K562 (cell line): ENCODE results near the gene ITPR1. TPM values are rescaled to one million over a fixed set of nuclear protein-coding genes. Genes with fewer than 3 reads are reported as not detected.

ENCODE experiments used
- CHD1 ChIP-seq: fragments of 200-600 bp; sonication (generic); IDR thresholded peaks from one replicate; pipeline ENCODE4 v1.6.1; 2012; ENCODE audit warnings: mild to moderate bottlenecking, moderate library complexity, low read length, inconsistent platforms
- EGR1 ChIP-seq: fragments of 450-650 bp; conservative IDR thresholded peaks from 2 replicates; pipeline ENCODE4 v1.6.1; 2017; ENCODE audit warnings: mild to moderate bottlenecking
- FOS ChIP-seq: IDR thresholded peaks from 3 replicates; pipeline ENCODE4 v1.6.1; 2011; ENCODE audit not compliant: insufficient read length; ENCODE audit errors: extremely low read depth
- HNRNPK ChIP-seq: fragments of 200-400 bp; formaldehyde crosslinking; IDR thresholded peaks from one replicate; pipeline ENCODE4 v1.6.1; 2018; ENCODE audit warnings: mild to moderate bottlenecking, low read depth, low read length; ENCODE audit not compliant: poor library complexity, severe bottlenecking
- LARP7 ChIP-seq: fragments of 450-650 bp; IDR thresholded peaks from 2 replicates; pipeline ENCODE4 v1.6.1; 2016
- NONO ChIP-seq, 2 experiments: fragments of 200-400 bp in 1 of 2; fragments of 450-650 bp in 1 of 2; formaldehyde crosslinking in 1 of 2; IDR thresholded peaks; 2 replicates each; pipeline ENCODE4 v1.6.1; 2017; ENCODE audit warnings: low read depth in 2 of 2, mild to moderate bottlenecking in 2 of 2, moderate library complexity in 2 of 2, low read length in 1 of 2
- PCBP2 ChIP-seq: fragments of 200-400 bp; formaldehyde crosslinking; IDR thresholded peaks from 2 replicates; pipeline ENCODE4 v1.6.1; 2018; ENCODE audit warnings: low read length, low read depth, mild to moderate bottlenecking, moderate library complexity; ENCODE audit not compliant: poor library complexity, severe bottlenecking
- PHF8 ChIP-seq: fragments of 200-600 bp; sonication (generic); IDR thresholded peaks from 2 replicates; pipeline ENCODE4 v1.6.1; 2012; ENCODE audit warnings: mixed run types, mild to moderate bottlenecking, inconsistent platforms, low read length, moderate library complexity, borderline replicate concordance
- RFX1 ChIP-seq: fragments of 450-650 bp; IDR thresholded peaks from 2 replicates; pipeline ENCODE4 v1.6.1; 2016; ENCODE audit warnings: mild to moderate bottlenecking, moderate library complexity
- SAFB ChIP-seq: fragments of 200-400 bp; formaldehyde crosslinking; IDR thresholded peaks from 2 replicates; pipeline ENCODE4 v1.6.1; 2017; ENCODE audit warnings: low read depth, low read length, borderline replicate concordance
- SMAD3 ChIP-seq: fragments of 450-650 bp; formaldehyde crosslinking; conservative IDR thresholded peaks from 2 replicates; pipeline ENCODE4 v1.4.0; 2020; ENCODE audit warnings: mild to moderate bottlenecking
- TBP ChIP-seq: optimal IDR thresholded peaks from 2 replicates; pipeline ENCODE3; 2011; ENCODE audit warnings: low read depth, low read length, improper control_type of control experiment
- TEAD4 ChIP-seq, 2 experiments: sonication (generic) in 1 of 2; formaldehyde crosslinking in 1 of 2; IDR thresholded peaks; 2 replicates each; pipeline versions ENCODE4 v1.6.1 to v1.8.0; 2012 to 2022; ENCODE audit warnings: borderline replicate concordance in 1 of 2, inconsistent platforms in 1 of 2, low read length in 1 of 2, mild to moderate bottlenecking in 1 of 2, missing genetic modification reagents in 1 of 2
- THRAP3 ChIP-seq: fragments of 450-650 bp; IDR thresholded peaks from 2 replicates; pipeline ENCODE4 v1.6.1; 2016; ENCODE audit warnings: mild to moderate bottlenecking, inconsistent platforms, borderline replicate concordance
- ZNF764 ChIP-seq: fragments of 250-450 bp; sonication (Bioruptor Pico); IDR thresholded peaks from 2 replicates; pipeline ENCODE4 v1.4.0; 2020; ENCODE audit warnings: low read depth, mild to moderate bottlenecking, moderate library complexity
- ZSCAN29 ChIP-seq: fragments of 450-650 bp; IDR thresholded peaks from 2 replicates; pipeline ENCODE4 v1.6.1; 2017
- polyA plus RNA-seq, 8 experiments: library from polyadenylated mRNA; depleted of rRNA in 4 of 8; stranded (reverse) in 5 of 8; unstranded in 3 of 8; fragments of >200 nt; fragmentation: Nextera tagmentation in 2 of 8; fragmentation: Illumina TruSeq in 1 of 8; extraction: Ambion mirVana in 2 of 8; extraction: Trizol in 1 of 8; gene quantifications; 2 replicates each; pipeline versions ENCODE4 v1.2.1 to v1.2.3, GENCODE V29; 2011 to 2014; ENCODE audit warnings: inconsistent platforms in 1 of 8, missing spikeins in 1 of 8
- total RNA-seq, 7 experiments: library from RNA; depleted of rRNA in 6 of 7; stranded (reverse); fragments of >200 nt in 6 of 7; fragmentation: Illumina TruSeq in 2 of 7; extraction: Trizol in 2 of 7; gene quantifications; 2 replicates each; pipeline versions ENCODE4 v1.2.1 to v1.2.3, GENCODE V29; 2011 to 2021; ENCODE audit warnings: low replicate concordance in 1 of 7
- TF ChIP-seq, protein P1 (sequence below): sonication (generic); formaldehyde crosslinking; IDR thresholded peaks from 2 replicates; pipeline ENCODE4 v1.8.1; 2022; ENCODE audit warnings: missing genetic modification reagents
- TF ChIP-seq, protein P2 (sequence below): fragments of 250-450 bp; sonication (Bioruptor Pico); IDR thresholded peaks from 2 replicates; pipeline ENCODE4 v1.8.0; 2022; ENCODE audit warnings: moderate library complexity, mild to moderate bottlenecking, inconsistent platforms
- TF ChIP-seq, protein P3 (sequence below): fragments of 250-450 bp; sonication (Bioruptor Pico); IDR thresholded peaks from 2 replicates; pipeline ENCODE4 v1.4.0; 2020; ENCODE audit warnings: mild to moderate bottlenecking, moderate library complexity
- TF ChIP-seq, protein P4 (sequence below): sonication (generic); formaldehyde crosslinking; IDR thresholded peaks from 2 replicates; pipeline ENCODE4 v1.4.0; 2020; ENCODE audit warnings: mild to moderate bottlenecking, missing genetic modification reagents
- TF ChIP-seq, protein P5 (sequence below): IDR thresholded peaks from 2 replicates; pipeline ENCODE4 v1.6.1; 2011; ENCODE audit not compliant: insufficient read length; ENCODE audit errors: extremely low read depth

Gene ITPR1
- total and polyA plus RNA-seq, 9 of the 15 experiments (the other 6 are each of a cell fraction or from before 2014, with no cell fraction given), result 22.4 to 40.0 (median 27.4) TPM

DNA sequence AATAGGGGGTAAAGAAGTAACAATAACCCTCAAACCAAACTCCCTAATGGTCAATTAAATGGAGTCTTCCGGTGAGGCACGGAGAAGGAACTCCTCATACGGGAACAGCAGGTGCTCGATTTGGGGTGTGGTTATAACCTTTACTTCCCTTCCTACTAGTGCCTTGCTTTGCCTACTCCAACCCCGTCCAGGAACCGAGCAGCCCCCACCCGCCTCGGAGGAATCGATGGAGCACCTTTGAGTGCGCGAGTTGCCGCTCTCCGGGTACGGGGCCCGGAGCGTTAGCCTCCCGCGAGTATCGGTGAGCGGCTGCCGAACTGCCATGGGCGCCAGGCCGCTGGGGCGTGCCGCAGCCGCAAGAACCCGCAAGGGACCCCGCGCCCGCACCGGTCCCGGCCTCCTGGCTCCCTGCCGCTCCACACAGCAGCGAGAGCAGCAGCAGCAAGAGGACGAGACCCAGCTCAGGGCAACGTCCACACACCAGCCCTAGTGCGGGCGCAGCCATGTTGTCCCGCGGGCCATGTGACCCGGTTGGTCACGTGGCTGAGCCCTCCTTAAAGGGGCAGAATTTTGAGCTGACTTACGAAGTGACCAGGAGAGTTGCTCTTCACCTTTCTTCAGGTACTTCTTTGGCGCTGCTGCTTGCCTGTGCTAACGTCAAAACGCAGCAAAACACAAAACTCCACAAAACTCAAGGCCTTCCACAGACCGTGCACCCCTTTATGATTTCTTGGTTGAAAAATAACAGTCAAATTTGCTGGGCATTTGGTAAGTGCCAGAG, 26.2 kb upstream of the ITPR1 start, which contains the start of gene SUMF1 (continued):
- TF ChIP-seq, protein P1, sequence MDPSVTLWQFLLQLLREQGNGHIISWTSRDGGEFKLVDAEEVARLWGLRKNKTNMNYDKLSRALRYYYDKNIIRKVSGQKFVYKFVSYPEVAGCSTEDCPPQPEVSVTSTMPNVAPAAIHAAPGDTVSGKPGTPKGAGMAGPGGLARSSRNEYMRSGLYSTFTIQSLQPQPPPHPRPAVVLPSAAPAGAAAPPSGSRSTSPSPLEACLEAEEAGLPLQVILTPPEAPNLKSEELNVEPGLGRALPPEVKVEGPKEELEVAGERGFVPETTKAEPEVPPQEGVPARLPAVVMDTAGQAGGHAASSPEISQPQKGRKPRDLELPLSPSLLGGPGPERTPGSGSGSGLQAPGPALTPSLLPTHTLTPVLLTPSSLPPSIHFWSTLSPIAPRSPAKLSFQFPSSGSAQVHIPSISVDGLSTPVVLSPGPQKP (CRISPR knock-in tag), result no peak
- TF ChIP-seq, protein P2, sequence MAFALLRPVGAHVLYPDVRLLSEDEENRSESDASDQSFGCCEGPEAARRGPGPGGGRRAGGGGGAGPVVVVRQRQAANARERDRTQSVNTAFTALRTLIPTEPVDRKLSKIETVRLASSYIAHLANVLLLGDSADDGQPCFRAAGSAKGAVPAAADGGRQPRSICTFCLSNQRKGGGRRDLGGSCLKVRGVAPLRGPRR (CRISPR knock-in tag), result no peak
- TF ChIP-seq, protein P3, sequence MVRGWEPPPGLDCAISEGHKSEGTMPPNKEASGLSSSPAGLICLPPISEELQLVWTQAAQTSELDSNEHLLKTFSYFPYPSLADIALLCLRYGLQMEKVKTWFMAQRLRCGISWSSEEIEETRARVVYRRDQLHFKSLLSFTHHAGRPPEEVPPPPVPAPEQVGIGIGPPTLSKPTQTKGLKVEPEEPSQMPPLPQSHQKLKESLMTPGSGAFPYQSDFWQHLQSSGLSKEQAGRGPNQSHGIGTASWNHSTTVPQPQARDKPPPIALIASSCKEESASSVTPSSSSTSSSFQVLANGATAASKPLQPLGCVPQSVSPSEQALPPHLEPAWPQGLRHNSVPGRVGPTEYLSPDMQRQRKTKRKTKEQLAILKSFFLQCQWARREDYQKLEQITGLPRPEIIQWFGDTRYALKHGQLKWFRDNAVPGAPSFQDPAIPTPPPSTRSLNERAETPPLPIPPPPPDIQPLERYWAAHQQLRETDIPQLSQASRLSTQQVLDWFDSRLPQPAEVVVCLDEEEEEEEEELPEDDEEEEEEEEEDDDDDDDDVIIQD (CRISPR knock-in tag), result no peak
- TF ChIP-seq ZNF764 (0 out of 2 replicates have a peak, but pooled peaks have one; percentile 45), SMAD3 (CRISPR knock-in tag) (no peak), CHD1 (no peak), RFX1 (no peak), TBP (peak; percentile 97), FOS (peak; percentile 61), TEAD4 (IDR thresholded peaks at IDR 0.05; ENCODE audit: low read length) (no peak), TEAD4 (CRISPR knock-in tag; IDR thresholded peaks at IDR 0.05; ENCODE audit: borderline replicate concordance) (no peak), LARP7 (peak; percentile 10; the same call in 1 of the 2 replicates), PCBP2 (no peak), ZSCAN29 (no peak), THRAP3 (no peak), EGR1 (no peak), NONO (IDR thresholded peaks at IDR 0.05; ENCODE audit: low read depth in 2 of 2, low read length in 1 of 2) (peak; percentile 39 to 65; a peak in 2 of 4 replicates), SAFB (no peak), HNRNPK (no peak), PHF8 (peak; percentile 100)
- TF ChIP-seq, protein P4, sequence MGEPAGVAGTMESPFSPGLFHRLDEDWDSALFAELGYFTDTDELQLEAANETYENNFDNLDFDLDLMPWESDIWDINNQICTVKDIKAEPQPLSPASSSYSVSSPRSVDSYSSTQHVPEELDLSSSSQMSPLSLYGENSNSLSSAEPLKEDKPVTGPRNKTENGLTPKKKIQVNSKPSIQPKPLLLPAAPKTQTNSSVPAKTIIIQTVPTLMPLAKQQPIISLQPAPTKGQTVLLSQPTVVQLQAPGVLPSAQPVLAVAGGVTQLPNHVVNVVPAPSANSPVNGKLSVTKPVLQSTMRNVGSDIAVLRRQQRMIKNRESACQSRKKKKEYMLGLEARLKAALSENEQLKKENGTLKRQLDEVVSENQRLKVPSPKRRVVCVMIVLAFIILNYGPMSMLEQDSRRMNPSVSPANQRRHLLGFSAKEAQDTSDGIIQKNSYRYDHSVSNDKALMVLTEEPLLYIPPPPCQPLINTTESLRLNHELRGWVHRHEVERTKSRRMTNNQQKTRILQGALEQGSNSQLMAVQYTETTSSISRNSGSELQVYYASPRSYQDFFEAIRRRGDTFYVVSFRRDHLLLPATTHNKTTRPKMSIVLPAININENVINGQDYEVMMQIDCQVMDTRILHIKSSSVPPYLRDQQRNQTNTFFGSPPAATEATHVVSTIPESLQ, result 0 out of 2 replicates have a peak, but pooled peaks have one; percentile 41
- TF ChIP-seq, protein P5, sequence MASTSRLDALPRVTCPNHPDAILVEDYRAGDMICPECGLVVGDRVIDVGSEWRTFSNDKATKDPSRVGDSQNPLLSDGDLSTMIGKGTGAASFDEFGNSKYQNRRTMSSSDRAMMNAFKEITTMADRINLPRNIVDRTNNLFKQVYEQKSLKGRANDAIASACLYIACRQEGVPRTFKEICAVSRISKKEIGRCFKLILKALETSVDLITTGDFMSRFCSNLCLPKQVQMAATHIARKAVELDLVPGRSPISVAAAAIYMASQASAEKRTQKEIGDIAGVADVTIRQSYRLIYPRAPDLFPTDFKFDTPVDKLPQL, result no peak
